Activated CD4-positive, CD25-positive, alpha-beta regulatory T cell treated with anti-CD3 and anti-CD28 coated beads, Interleukin-2, amount 50 U/mL, for 72 hours (primary cell): ENCODE results near the gene ARHGEF37.
A peak's percentile ranks its signal among the peaks of the same experiment; 100 is the strongest.
"Not testable (repeated sequence)": the region's sequence is repeated elsewhere in the genome, so short reads cannot be mapped to it uniquely, and the experiment has no call there.

Experiments used
- DNase-seq: peaks from one replicate; pipeline ENCODE4 v3.0.0; 2021

Gene ARHGEF37

DNA sequence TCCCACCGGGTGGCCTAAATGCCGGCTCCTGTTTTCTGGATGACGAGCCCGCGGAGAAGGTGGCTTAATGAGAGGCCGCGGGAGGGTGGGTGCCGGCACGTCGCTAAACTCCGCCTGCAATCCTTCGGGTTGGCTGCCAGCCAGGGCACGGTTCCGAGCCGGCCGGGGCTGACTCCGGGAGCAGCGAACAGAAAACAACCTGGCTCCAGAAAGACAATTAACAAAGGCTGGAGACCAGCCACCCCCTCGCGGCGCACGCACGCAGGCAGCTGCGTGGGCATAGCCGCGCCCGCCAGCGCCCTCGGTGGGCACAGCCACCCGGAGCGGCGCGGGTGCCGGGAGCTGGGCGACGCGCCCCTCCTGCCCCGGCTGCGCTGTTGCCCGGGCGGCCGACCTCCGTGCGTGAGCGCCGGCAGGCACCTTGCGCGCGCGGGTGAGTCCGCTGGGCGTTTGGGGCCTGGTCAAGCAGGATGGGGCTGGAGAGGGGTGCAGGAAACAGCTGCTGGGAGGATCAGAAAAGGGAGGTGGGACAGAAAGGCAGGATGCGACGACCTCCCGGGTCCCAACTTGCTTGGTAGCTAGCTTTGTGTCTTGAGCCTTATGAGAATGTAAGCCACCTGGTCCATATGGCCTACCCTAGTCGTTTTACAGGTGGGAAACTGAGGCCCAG lies at the start of gene ARHGEF37:
Gene ARHGEF37, plus strand, starts transcription at position 307 of the 670 bp plus-strand sequence. CDS start 16,272 bp downstream, outside the sequence.
- peak; percentile 46 for DNase-seq

DNA sequence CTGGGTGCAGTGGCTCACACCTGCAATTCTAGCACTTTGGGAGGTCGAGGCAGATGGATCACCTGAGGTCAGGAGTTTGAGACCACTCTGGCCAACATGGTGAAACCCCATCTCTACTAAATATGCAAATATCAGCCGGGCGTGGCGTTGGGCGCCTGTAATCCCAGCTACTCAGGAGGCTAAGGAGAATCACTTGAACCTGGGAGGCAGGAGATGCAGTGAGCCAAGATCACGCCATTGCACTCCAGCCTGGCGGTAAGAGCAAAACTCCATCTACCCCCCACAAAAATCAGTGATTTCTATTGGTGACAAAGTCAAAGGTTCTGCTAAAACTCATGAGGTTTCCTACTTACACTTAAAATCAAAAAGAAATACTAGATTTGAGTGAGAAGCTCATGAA lies 48.9 kb upstream of the ARHGEF37 start:
- no peak for DNase-seq

GRCh38 chr5:149535787-149536186 lies 45.5 kb upstream of the ARHGEF37 start:
- not testable (repeated sequence) for DNase-seq

- no peak for DNase-seq
These were observed 43.8 kb upstream of the ARHGEF37 start for GRCh38 chr5:149537374-149537975.

- no peak for DNase-seq
These were observed 41.2 kb upstream of the ARHGEF37 start for GRCh38 chr5:149540089-149540488.

DNA sequence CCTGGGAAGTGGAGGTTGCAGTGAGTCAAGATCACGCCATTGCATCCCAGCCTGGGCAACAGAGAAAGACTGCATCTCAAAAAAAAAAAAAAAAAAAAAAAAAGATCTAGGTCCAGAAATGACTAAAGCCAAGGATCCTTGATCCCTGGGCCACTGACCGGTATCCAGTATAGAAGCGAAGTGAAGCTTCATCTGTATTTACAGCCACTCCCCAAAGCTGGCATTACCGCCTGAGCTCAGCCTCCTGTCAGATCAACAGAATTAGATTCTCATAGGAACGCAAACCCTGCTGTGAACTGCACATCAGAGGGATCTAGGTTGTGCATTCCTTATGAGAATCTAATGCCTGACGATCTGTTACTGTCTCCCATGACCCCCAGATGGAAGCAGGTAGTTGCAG lies 39.4 kb upstream of the ARHGEF37 start:
- no peak for DNase-seq

GRCh38 chr5:149543361-149544027 lies 37.8 kb upstream of the ARHGEF37 start:
- no peak for DNase-seq

DNA sequence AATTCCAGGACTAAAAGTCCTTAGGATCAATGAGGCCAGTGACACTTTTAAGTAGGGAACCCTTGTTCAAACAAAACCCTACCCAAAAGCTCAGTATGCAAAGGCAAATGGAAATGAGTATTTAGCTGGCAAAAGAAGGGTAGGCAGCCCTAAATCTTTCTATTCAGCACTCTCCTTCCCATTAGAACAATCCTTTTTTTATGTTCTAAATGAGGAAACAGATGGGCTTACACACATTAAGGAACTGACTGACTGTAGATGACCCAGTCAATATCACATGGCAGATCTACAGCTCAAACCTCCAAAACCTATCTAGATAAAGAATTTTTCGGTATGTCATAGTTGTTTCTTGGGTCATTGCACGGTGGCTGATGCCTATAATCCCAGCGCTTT lies 37.3 kb upstream of the ARHGEF37 start:
- no peak for DNase-seq

DNA sequence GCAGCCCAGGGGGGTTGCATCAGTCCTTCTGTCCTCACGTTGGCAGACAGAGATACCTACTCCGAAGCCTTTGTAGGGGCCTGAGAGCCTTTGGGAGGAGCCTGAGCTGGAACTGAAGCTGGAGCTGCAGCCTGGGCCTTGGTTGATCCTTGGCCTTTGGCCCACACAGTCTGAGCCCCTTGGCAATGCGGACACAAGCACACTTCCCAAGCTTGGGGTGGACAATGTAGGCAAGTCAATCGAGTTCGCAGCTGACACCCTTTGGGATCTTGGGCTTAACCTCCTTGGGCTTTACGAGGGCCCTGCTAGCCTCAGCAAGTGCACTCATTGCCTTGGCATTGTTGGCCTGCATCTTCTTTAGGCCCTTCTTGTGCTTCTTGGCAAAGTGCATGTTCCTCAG lies 36.0 kb upstream of the ARHGEF37 start:
- no peak for DNase-seq

DNA sequence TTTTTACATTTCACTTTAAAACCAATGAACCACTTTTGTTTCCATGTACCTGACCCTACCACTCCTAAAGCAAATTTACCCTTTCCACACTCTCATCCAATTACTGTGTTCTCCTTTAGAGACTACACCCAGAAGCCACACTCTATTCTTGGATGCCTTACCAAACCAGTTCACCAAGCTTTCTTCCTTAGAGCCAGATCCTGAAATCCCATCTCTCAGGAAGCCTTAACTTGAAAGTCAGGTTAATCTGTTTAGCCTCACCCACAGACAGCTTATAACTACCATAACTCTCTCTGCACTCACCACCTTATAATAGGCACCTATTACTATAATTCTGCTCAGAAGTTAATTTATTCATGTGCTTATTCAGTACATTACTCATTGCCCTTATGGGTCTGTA lies 34.3 kb upstream of the ARHGEF37 start:
- no peak for DNase-seq

DNA sequence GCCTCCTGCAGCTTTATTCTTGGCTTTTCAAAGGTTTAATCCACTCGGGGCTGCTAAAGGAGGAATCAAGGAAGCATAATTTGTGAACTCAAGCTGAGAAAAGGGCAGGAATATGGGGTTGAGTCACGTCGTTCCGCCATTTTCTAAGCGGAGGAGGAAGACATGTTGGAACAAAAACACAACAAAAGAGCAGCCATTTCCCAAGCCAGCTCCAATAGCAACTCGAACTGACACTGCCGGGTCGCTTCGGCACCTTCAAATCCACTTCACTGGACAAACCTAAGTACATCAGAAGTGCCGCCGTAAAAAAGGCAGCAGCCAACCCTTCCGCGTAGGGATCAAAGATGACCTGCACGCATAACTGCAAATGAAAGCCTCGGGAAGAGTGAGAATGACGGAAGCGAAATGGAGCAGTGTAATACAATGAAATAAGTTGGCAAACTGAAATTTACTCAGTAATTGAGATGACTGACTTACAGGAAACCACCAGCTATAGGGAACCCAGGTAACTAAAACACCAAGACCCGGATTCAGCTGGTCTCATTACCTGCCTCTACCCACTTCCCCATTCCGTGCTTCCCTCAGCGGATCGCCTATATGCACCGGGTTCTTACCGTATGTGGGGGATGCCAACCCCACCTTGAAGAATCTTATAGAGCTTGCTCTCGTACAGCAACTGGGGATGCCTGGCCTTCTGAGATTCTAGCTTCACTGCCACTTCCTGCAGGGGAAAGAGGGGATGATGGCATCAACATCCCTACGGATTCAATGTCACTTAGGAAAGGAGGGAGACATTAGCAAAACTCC lies 31.6 kb upstream of the ARHGEF37 start:
- DNase-seq, result no peak

DNA sequence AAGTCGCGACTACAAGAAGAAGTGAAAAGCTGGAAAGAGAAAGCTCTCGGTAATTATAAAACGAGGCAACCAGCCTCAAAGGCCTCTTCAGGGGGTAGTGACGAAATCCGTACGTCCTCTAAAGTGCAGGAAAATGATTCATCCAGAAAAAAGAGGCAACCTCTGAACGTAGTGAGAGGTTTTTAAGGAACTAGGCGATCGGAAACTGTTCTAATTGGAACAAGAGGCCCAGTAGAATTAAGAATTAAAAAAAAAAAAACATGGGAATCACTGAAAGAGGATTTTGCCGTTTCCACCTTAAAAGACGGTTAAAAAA lies 31.1 kb upstream of the ARHGEF37 start:
- DNase-seq, result no peak

- no peak for DNase-seq
These were observed 30.6 kb upstream of the ARHGEF37 start for GRCh38 chr5:149550594-149551226.

DNA sequence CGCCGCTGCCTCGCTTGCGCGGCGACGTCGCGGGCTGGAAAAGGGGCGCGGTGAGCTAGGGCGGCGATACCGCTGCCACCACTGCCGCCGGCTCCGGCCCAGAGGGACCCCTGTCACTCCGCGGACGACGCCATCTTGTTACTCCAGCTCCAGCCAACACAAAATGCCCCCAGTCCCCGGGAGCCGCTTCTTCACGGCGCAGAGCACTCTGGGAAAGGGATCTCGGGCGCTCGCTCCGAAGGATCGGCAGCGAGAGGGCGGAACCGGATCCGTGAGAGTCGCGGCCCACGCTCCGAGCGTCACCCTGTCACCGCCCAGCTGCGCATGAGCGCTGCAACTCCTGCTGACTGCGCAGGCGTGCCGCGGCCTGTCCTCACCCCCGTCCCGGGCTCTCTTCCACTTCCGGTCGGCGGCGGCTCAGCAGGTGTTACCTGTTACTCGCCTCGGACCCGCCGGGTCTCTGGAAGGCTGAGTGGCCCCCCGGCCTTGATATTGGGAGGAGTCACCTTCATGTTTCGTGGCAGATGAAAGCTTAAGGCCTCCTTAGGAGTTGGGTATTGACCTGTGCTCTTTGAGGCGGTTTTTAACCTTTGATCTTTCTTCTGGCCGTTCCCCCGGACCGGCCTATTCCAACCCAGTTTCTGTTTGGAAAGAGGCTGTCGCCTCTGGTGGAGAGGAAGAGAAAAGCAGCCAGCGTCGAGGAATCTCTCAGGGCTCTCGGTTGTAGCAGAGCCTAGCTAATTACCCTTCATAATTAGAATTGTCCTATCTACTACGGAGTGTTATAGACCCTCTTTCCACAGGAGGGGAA lies 29.9 kb upstream of the ARHGEF37 start, which contains the start of gene CSNK1A1:
Gene CSNK1A1, minus strand, starts transcription at position 213 of the 811 bp plus-strand sequence. CDS start 475 bp downstream, outside the sequence.
- DNase-seq, result peak; percentile 98

- no peak for DNase-seq
These were observed 29.2 kb upstream of the ARHGEF37 start for GRCh38 chr5:149552038-149552494.

GRCh38 chr5:149552553-149553160 lies 28.6 kb upstream of the ARHGEF37 start:
- DNase-seq, result no peak

- no peak for DNase-seq
These were observed 21.6 kb upstream of the ARHGEF37 start for GRCh38 chr5:149559706-149560105.

DNA sequence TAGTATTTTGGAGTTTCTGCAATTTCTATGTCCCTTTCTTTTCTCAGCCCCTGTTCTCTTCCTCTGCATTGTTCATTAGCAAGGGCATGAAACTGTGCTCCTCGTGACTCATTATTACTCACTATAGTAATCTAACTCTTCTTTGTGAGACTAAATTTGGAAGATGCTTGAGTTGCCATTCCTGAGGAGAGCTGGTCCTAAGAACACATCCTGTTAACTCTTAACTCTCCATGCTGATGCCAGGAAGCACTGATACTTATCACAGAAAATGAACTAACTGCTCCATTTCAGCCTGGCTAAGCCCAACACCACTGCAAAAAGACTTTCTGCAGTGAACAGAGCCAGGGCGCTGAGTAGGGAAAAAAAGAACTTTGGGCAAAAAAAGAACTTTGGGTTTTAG lies 19.4 kb upstream of the ARHGEF37 start:
- DNase-seq, result no peak

DNA sequence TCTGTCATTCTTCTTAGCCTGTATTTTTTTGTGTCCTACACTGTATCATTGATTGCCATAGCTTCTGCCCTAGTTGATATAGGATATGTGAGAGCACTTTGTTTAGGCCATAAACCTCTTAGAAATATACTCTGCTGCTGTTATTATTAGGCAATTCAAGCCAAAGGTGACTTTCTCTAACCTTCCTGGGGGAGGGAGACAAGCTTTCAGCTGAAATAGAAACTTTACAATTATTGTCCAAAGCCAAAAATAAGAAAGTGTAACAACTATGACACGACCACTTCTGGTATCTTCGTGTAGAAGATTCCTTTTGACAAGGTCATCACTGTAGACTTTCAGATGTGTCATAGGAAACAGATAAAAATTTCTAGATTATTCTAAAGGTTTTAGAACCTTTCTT lies 17.8 kb upstream of the ARHGEF37 start:
- DNase-seq, result no peak

- DNase-seq, result not testable (repeated sequence)
These were observed 16.7 kb upstream of the ARHGEF37 start for GRCh38 chr5:149564542-149565140.

GRCh38 chr5:149567226-149567625 lies 14.1 kb upstream of the ARHGEF37 start:
- DNase-seq, result no peak
